Cardiac muscle cell (in vitro differentiated cells and primary cell): ENCODE data around the gene PAGR1. TPM values are rescaled to one million over a fixed set of nuclear protein-coding genes. Genes with fewer than 3 reads are reported as not detected.

ENCODE experiments used
- DNase-seq, 2 donors: peaks; one replicate each; pipeline versions ENCODE4 v3.0.0 to v3.0.0-alpha.2; 2010 to 2017; ENCODE audit warnings: low read depth in 1 of 2, low spot score in 1 of 2
- H3K27ac ChIP-seq: fragments of 200-600 bp; sonication (generic); 2 replicates; pipeline ENCODE4 v1.5.1; 2016
- H3K27me3 ChIP-seq: fragments of 200-600 bp; sonication (generic); 2 replicates; pipeline ENCODE4 v1.6.0; 2016; ENCODE audit warnings: control low read depth
- H3K36me3 ChIP-seq: fragments of 200-600 bp; sonication (generic); 2 replicates; pipeline ENCODE4 v1.5.1; 2016; ENCODE audit warnings: control low read depth
- H3K4me1 ChIP-seq: fragments of 200-600 bp; sonication (generic); 2 replicates; pipeline ENCODE4 v1.8.1; 2017; ENCODE audit warnings: low read depth, mild to moderate bottlenecking, mixed run types
- H3K4me3 ChIP-seq: fragments of 200-600 bp; sonication (generic); 2 replicates; pipeline ENCODE4 v1.5.1; 2016; ENCODE audit warnings: mild to moderate bottlenecking
- H3K9me3 ChIP-seq: fragments of 200-600 bp; sonication (generic); 2 replicates; pipeline ENCODE4 v1.5.1; 2017; ENCODE audit warnings: low read depth, mild to moderate bottlenecking, control low read depth
- polyA plus RNA-seq: library from polyadenylated mRNA; unstranded; fragments of >200 nt; fragmentation: Nextera tagmentation; extraction: Ambion mirVana; gene quantifications from 2 replicates; pipeline ENCODE4 v1.2.1, GENCODE V29; 2016
- total RNA-seq: library from RNA; depleted of rRNA; stranded (reverse); fragments of >200 nt; gene quantifications from 2 replicates; pipeline ENCODE4 v1.2.3, GENCODE V29; 2016
- TF ChIP-seq, protein P1 (sequence below): IDR thresholded peaks from 2 replicates; pipeline ENCODE4 v1.5.1; 2012; ENCODE audit warnings: low read depth, mild to moderate bottlenecking, low read length

The PAGR1 gene
- total and polyA plus RNA-seq, 2 experiments from 2014 or later = 113 to 120 TPM

DNA sequence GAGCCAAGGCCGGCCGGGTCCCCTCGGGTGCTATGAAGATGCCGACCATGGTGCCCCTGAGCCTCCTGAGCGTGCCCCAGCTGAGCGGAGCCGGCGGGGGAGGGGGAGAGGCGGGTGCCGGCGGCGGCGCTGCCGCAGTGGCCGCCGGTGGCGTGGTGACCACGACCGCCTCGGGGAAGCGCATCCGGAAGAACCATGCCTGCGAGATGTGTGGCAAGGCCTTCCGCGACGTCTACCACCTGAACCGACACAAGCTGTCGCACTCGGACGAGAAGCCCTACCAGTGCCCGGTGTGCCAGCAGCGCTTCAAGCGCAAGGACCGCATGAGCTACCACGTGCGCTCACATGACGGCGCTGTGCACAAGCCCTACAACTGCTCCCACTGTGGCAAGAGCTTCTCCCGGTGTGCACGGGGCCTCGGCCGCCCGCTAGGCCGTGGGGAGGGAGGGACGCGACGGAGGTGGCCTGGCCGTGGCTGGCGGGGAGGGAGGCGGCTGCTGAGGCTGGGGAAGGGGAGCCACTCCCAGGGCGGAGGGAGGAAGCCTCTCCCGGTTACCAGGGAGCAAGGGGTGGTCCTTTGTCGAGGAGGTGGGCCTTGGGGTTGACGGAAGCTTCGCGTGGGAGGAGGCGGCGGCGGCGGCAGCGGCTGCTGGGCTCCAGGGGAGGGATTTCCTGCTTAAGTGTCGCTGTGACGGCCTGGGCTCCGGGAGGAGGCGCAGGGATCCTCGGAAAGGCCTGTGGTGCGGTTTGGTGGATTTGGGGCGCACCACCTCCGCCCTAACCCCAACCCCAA is 8.3 kb upstream of the PAGR1 start:
- Histone ChIP-seq H3K27me3 (no peaks in the 10 kb centered on the region), H3K36me3 (peaks cover 10% of the 10 kb centered on the region), H3K9me3 (no peaks in the 10 kb centered on the region), H3K4me3 (peak overlapping the region; percentile 43), H3K4me1 (peaks cover 28% of the 10 kb centered on the region), H3K27ac (peak overlapping the region; percentile 87)
- DNase-seq = peak; percentile 91 to 96
- TF ChIP-seq, protein P1, sequence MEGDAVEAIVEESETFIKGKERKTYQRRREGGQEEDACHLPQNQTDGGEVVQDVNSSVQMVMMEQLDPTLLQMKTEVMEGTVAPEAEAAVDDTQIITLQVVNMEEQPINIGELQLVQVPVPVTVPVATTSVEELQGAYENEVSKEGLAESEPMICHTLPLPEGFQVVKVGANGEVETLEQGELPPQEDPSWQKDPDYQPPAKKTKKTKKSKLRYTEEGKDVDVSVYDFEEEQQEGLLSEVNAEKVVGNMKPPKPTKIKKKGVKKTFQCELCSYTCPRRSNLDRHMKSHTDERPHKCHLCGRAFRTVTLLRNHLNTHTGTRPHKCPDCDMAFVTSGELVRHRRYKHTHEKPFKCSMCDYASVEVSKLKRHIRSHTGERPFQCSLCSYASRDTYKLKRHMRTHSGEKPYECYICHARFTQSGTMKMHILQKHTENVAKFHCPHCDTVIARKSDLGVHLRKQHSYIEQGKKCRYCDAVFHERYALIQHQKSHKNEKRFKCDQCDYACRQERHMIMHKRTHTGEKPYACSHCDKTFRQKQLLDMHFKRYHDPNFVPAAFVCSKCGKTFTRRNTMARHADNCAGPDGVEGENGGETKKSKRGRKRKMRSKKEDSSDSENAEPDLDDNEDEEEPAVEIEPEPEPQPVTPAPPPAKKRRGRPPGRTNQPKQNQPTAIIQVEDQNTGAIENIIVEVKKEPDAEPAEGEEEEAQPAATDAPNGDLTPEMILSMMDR = peak; percentile 61

DNA sequence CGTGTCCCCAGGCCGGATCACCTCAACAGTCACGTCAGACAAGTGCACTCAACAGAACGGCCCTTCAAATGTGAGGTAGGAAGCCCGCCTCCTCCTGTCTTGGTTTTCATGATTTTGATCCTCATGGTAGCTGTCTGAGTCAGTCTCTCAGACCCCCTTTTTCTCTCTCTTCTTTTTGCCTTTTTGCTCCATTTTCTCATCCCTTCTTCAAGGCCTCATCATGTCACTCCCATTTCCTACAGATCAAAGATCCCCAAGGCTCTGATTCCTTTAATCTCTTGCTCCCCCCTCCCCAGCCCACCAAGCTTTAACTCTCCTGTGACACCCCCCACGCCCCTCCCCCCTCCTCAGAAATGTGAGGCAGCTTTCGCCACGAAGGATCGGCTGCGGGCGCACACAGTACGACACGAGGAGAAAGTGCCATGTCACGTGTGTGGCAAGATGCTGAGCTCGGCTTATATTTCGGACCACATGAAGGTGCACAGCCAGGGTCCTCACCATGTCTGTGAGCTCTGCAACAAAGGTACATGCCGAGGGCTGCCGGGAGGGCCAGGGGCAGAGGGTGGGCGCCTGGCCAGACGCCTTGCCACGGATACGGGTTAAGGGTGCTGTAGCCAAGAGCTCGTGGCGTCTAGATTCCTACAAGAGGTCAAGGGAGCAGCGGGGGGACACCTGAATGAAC is 7.6 kb upstream of the PAGR1 start:
- H3K27ac ChIP-seq = peak overlapping the region; percentile 87
- H3K4me3 ChIP-seq = peak overlapping the region; percentile 43
- peaks cover 28% of the 10 kb centered on the region for H3K4me1 ChIP-seq
- H3K9me3 ChIP-seq = no peaks in the 10 kb centered on the region
- TF ChIP-seq, protein P1 = no peak
- no peak for DNase-seq
- peaks cover 10% of the 10 kb centered on the region for H3K36me3 ChIP-seq
- no peaks in the 10 kb centered on the region for H3K27me3 ChIP-seq

DNA sequence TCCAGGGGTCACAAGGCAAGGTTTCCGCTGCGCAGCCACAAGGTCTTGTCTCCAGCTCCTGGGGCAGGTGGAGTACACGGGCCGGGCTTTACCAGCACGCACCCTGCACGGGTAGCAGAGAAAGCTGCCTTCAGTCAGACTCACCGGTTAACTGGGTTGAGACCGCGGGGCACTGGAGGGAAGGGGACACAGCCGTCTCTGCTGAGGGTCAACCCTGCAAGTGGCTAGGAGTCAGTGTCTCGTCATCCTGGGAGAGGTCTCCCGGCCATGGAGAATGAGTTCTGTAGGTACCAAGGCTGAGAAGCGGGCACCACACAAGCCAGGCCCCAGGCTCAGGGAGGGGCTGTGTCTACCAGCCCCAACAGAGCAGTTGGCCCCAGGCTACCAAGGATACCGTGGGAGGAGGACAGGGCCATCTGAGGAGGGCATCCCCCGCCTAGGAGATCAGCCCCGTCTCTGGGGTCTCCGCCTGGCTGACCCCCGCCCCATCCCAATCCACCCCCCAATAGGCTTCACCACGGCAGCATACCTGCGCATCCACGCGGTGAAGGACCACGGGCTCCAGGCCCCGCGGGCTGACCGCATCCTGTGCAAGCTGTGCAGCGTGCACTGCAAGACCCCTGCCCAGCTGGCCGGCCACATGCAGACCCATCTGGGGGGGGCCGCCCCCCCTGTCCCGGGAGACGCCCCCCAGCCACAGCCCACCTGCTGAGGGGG is 6.8 kb upstream of the PAGR1 start:
- H3K4me3 ChIP-seq = no peak overlapping the region
- H3K27ac ChIP-seq = peak overlapping the region; percentile 87

DNA sequence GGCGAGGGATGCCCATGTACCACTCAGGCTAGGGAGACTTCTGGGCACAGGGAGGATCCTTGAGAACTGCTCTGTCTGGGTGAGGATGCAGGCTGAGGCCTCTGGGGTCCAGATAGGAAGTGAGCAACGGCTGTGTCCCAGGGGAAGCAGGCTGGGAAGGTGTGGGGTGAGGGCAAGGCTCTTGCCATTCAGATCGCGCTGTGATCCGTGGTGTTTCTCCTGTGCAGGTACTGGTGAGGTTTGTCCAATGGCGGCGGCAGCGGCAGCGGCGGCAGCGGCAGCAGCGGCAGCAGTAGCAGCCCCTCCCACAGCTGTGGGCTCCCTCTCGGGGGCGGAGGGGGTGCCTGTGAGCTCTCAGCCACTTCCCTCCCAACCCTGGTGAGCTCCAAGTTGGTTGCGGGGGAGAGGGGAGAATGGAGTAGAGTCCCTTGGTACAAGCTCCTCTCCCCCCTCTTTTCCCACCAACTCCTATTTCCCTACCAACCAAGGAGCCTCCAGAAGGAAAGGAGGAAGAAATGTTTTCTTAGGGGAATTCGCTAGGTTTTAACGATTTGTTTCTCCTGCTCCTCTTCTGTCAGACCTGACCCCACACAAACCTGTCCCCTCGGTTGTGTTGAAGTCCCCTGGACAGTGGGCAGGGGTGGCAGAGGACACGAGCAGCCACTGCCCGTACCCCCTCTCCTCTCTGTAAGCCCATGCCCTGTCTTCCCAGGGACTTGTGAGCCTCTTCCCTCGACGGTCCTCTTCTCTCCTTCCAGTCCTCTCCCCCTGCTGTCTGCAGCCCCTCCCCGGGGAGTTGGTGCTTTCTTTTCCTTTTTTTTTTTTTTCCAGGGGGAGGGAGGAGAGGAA is 5.9 kb upstream of the PAGR1 start:
- H3K27me3 ChIP-seq = no peaks in the 10 kb centered on the region
- peak overlapping the region; percentile 87 for H3K27ac ChIP-seq
- peaks cover 10% of the 10 kb centered on the region for H3K36me3 ChIP-seq
- H3K9me3 ChIP-seq = no peaks in the 10 kb centered on the region
- H3K4me3 ChIP-seq = no peak overlapping the region
- peaks cover 25% of the 10 kb centered on the region for H3K4me1 ChIP-seq
- no peak for DNase-seq
- TF ChIP-seq, protein P1 = no peak

More for the DNA sequence above, 6.8 kb upstream of the PAGR1 start:
- no peaks in the 10 kb centered on the region for H3K9me3 ChIP-seq
- H3K4me1 ChIP-seq = peaks cover 27% of the 10 kb centered on the region
- peaks cover 10% of the 10 kb centered on the region for H3K36me3 ChIP-seq
- no peak for DNase-seq
- TF ChIP-seq, protein P1 = no peak
- H3K27me3 ChIP-seq = no peaks in the 10 kb centered on the region

DNA sequence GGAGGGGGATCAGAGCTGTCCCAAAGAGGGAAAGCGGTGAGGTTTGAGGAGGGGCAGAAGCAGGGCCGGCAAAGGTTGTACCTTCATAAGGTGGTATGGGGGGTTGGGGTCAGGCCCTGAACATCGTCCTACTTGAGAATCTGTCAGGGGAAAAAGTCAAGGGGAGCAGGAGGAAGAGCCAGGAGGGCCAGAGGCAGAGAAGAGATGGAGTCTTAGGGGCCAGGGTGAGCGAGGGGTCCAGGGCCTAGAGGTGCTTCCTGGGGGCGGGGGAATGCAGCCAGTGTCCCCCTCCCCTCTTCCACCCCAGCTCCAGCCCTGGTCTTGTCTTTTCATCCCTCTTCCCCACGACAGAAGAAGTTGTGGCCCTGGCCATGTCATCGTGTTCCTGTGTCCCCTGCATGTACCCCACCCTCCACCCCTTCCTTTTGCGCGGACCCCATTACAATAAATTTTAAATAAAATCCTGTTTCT is 5.2 kb upstream of the PAGR1 start:
- Histone ChIP-seq H3K4me1 (peaks cover 30% of the 10 kb centered on the region), H3K4me3 (no peak overlapping the region), H3K9me3 (no peaks in the 10 kb centered on the region), H3K27ac (peak overlapping the region; percentile 87), H3K36me3 (peaks cover 10% of the 10 kb centered on the region), H3K27me3 (no peaks in the 10 kb centered on the region)
- no peak for DNase-seq
- TF ChIP-seq, protein P1 = no peak
